Upper lobe of left lung (tissue), 6 donors: ENCODE measurements around the gene LRP2BP. TPM values are rescaled to one million over a fixed set of nuclear protein-coding genes. Genes with fewer than 3 reads are reported as not detected.

Source experiments
- ATAC-seq, 2 donors: fragments of 200-7000 bp; cut with Tn5 transposase; one replicate each; pipeline ENCODE4 v1.9.1; 2022; ENCODE audit warnings: mild to moderate bottlenecking in 2 of 2, moderate library complexity in 2 of 2; ENCODE audit not compliant: low FRiP score in 2 of 2
- DNase-seq, 2 donors: peaks; one replicate each; pipeline ENCODE4 v3.0.0-alpha.2; 2019 to 2020
- H3K27ac ChIP-seq, 4 donors: fragments of 200-600 bp; sonication (generic); one replicate each; pipeline ENCODE4 v1.5.1; 2016 to 2019
- H3K27me3 ChIP-seq, 4 donors: fragments of 200-600 bp; sonication (generic); one replicate each; pipeline ENCODE4 v1.5.1; 2017 to 2019
- H3K36me3 ChIP-seq, 4 donors: fragments of 200-600 bp; sonication (generic); one replicate each; pipeline ENCODE4 v1.5.1; 2016 to 2019
- H3K4me1 ChIP-seq, 4 donors: fragments of 200-600 bp; sonication (generic); one replicate each; pipeline ENCODE4 v1.5.1; 2018 to 2019
- H3K4me3 ChIP-seq, 4 donors: fragments of 200-600 bp; sonication (generic); one replicate each; pipeline ENCODE4 v1.5.1; 2017 to 2019; ENCODE audit warnings: mild to moderate bottlenecking in 2 of 4, moderate library complexity in 1 of 4
- H3K9me3 ChIP-seq, 4 donors: fragments of 200-600 bp; sonication (generic); one replicate each; pipeline ENCODE4 v1.5.1; 2018 to 2019
- EP300 ChIP-seq, 4 donors: sonication (generic); formaldehyde crosslinking; IDR thresholded peaks; one replicate each; pipeline ENCODE4 v1.5.1; 2017; ENCODE audit warnings: antibody characterized with exemption in 4 of 4, control low read depth in 2 of 4
- POLR2A ChIP-seq, 4 donors: fragments of 450-650 bp; IDR thresholded peaks; one replicate each; pipeline ENCODE4 v1.5.1; 2016 to 2017; ENCODE audit warnings: antibody characterized with exemption in 4 of 4, mild to moderate bottlenecking in 2 of 4
- POLR2AphosphoS5 ChIP-seq, 2 donors: sonication (generic); formaldehyde crosslinking; IDR thresholded peaks; one replicate each; pipeline ENCODE4 v1.5.1; 2017; ENCODE audit warnings: antibody characterized with exemption in 2 of 2
- WGBS, 2 donors: methylation state at CpG; one replicate each; pipeline ENCODE4 v1.1.5; 2017 to 2018; 5-methylcytosine and 5-hydroxymethylcytosine counted together
- total RNA-seq, 6 donors: library from RNA; depleted of rRNA in 4 of 6; stranded (reverse); fragments of >200 nt in 4 of 6; gene quantifications; one replicate each; pipeline versions ENCODE4 v1.1.0 to v1.2.1, GENCODE V29; 2016 to 2021
- TF ChIP-seq, protein P1 (sequence below), 6 experiments: fragments of 450-650 bp in 4 of 6; fragments of 200-600 bp in 2 of 6; sonication (generic) in 2 of 6; IDR thresholded peaks; one replicate each; pipeline ENCODE4 v1.5.1; 2016 to 2019; ENCODE audit warnings: antibody characterized with exemption in 6 of 6
- donor health status: DM: no; HTN: no; CAD: no; lungs with moderate emphysema.
- donor health status: DM: no; HTN: yes; CAD: no; lungs with severe emphysema.

LRP2BP gene
- total RNA-seq, 6 donors from 2014 or later = 0.40 to 4.7 (median 1.3) TPM

DNA sequence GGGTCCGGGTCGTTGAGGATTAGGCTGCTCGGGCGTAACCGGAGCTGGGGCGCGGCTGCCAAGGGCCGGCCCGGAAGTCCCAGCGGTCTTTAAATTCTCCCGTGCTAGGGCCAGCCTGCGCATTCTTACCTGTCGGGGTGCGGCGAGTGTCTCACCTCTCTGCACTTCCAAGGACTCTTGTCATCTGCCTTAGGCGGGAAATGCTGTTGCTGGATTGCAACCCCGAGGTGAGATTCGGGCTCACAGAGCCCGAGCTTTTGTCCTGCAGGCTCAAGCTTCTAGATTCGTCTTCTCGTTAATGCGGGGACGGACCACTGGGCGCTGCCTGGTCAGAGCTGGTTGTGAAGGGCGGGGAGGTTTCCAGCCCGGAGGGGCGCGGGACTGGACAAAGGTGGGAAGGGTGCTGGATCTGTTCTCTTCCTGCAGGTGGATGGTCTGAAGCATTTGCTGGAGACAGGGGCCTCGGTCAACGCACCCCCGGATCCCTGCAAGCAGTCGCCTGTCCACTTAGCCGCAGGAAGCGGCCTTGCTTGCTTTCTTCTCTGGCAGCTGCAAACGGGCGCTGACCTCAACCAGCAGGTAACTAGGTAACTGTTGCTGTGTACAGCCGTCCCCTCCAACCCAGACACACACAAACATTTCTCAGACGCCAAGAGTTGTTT is 1.1 kb upstream of the LRP2BP start, which contains the start of gene ANKRD37:
TSS of gene ANKRD37 (plus strand) at position 118 of the 662 bp plus-strand sequence. CDS start at position 201, 83 bp downstream.
- DNase-seq (peak; percentile 67 to 76), ATAC-seq (peak; percentile 0 to 63)
- peaks cover 12 to 27% (median 17%) of the 10 kb centered on the region in 4 donors for H3K4me1 ChIP-seq

DNA sequence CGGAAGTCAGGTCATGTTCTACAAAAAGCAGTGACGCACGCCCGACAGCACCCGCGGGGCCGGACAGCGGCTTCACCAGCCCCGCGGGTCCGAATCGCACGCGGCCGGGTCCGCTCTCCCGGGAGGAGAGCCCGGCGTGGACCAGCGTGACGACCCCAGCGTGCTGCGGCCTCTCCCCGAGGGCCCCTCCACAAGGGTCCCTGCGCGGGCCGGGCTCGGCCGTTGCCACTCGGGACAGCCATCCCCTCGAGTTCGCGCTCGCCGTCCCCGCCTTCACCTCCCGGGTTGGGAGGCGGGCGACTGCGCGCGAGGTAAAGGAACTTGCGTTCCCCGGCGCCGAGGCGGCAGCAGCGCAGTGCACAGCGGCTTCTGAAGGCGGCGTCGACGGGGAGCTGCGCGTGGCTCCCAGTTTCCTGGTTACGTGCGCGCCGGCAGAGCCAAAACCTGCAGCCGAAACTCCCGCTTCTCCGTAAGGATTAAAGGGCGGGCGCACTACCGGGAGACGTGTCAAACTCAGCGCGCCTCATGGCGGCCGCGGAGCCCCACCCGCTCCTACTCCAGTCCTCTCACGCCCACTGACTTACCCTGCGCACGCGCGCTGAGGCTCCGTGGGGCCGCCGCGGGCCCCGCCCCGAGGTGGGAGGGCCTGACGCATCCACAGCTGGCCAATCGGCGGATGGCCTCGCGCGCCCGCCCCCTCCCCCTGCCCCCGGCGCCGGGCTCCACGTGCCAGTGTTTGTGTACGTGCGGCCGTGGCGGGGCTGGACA is 416 bp upstream of the LRP2BP start:
- 1% methylated on average over 18 to 46 of the region's 98 CpGs for WGBS, 2 donors

More for the DNA sequence above, 1.1 kb upstream of the LRP2BP start, which contains the start of gene ANKRD37:
- Histone ChIP-seq H3K27ac (peak within 1 kb of the TSS; percentile 98 to 99 (median 98)), H3K9me3 (no peaks in the 10 kb centered on the region), H3K4me3 (peak within 1 kb of the TSS; percentile 72 to 93 (median 81)), H3K36me3 (peaks cover 0 to 14% (median 5%) of the 10 kb centered on the region in 4 donors), H3K27me3 (no peaks in the 10 kb centered on the region)
- TF ChIP-seq EP300 (IDR thresholded peaks at IDR 0.05) (no peak), POLR2A (IDR thresholded peaks at IDR 0.05) (peak in 3 of 4 donors; percentile 15 to 56 (median 27))
- TF ChIP-seq, protein P1, sequence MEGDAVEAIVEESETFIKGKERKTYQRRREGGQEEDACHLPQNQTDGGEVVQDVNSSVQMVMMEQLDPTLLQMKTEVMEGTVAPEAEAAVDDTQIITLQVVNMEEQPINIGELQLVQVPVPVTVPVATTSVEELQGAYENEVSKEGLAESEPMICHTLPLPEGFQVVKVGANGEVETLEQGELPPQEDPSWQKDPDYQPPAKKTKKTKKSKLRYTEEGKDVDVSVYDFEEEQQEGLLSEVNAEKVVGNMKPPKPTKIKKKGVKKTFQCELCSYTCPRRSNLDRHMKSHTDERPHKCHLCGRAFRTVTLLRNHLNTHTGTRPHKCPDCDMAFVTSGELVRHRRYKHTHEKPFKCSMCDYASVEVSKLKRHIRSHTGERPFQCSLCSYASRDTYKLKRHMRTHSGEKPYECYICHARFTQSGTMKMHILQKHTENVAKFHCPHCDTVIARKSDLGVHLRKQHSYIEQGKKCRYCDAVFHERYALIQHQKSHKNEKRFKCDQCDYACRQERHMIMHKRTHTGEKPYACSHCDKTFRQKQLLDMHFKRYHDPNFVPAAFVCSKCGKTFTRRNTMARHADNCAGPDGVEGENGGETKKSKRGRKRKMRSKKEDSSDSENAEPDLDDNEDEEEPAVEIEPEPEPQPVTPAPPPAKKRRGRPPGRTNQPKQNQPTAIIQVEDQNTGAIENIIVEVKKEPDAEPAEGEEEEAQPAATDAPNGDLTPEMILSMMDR (IDR thresholded peaks at IDR 0.05) = peak in 2 of 6 experiments; percentile 16 to 37
- WGBS, 2 donors = 9 to 48% methylated on average over 5 to 38 of the region's 38 CpGs

DNA sequence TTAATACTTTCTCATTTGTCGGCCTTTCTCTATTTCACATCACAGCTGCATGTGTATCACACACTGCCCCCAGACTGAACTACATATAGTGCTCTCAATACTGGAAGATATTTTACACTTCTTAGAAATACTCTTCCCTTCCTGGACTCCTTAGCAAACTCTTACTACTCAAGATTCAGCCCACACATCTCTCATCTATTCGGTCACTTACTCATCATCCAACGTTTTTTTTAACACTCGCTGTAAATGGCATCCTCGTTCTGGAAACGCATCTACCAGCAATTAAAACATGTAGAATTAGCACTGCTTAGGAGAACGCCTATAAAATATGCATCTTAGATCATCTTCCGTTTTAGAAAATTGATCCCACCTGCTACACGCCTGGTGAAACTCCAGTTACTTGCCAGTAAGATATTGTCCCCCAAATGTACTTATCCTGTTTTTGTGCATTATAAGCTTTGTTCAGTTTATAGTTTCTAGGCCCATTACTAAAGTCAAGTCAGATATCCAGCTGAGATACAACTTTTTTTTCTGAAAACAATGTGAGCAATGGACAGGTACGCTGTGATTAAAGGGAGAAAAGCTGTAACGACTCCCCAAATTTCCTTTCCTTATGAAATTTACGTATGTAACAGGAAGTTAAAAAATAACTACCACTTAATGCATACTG is 1.0 kb downstream of the LRP2BP start:
- WGBS, 2 donors = 59 to 61% methylated on average over 12 of the region's 12 CpGs
- H3K4me1 ChIP-seq = peaks cover 12 to 27% (median 17%) of the 10 kb centered on the region in 4 donors
- TF ChIP-seq, protein P1 (IDR thresholded peaks at IDR 0.05) = no peak
- TF ChIP-seq POLR2A (IDR thresholded peaks at IDR 0.05) = no peak
- H3K27me3 ChIP-seq = no peaks in the 10 kb centered on the region
- H3K27ac ChIP-seq = peak overlapping the region in 3 of 4 donors; percentile 98 to 99 (median 98)
- DNase-seq (no peak), ATAC-seq (no peak)
- peak overlapping the region; percentile 72 to 93 (median 81) for H3K4me3 ChIP-seq
- peaks cover 0 to 3% (median 0%) of the 10 kb centered on the region in 4 donors for H3K36me3 ChIP-seq
- H3K9me3 ChIP-seq = no peaks in the 10 kb centered on the region

More for the DNA sequence above, 416 bp upstream of the LRP2BP start:
- TF ChIP-seq, protein P1 (IDR thresholded peaks at IDR 0.05) = peak in 3 of 6 experiments; percentile 17 to 27 (median 26)
- TF ChIP-seq POLR2A (IDR thresholded peaks at IDR 0.05) (peak in 3 of 4 donors; percentile 69 to 89 (median 79)), POLR2AphosphoS5 (IDR thresholded peaks at IDR 0.05) (peak; percentile 57 to 81), EP300 (IDR thresholded peaks at IDR 0.05) (peak in 2 of 4 donors; percentile 2 to 45)
- H3K4me1 ChIP-seq = peaks cover 12 to 27% (median 17%) of the 10 kb centered on the region in 4 donors
- H3K27ac ChIP-seq = peak overlapping the region; percentile 98 to 99 (median 98)
- DNase-seq (peak; percentile 96 to 100), ATAC-seq (peak; percentile 98 to 99)
- peak overlapping the region; percentile 72 to 93 (median 81) for H3K4me3 ChIP-seq
- no peaks in the 10 kb centered on the region for H3K27me3 ChIP-seq
- H3K36me3 ChIP-seq = peaks cover 0 to 10% (median 3%) of the 10 kb centered on the region in 4 donors
- H3K9me3 ChIP-seq = no peaks in the 10 kb centered on the region

DNA sequence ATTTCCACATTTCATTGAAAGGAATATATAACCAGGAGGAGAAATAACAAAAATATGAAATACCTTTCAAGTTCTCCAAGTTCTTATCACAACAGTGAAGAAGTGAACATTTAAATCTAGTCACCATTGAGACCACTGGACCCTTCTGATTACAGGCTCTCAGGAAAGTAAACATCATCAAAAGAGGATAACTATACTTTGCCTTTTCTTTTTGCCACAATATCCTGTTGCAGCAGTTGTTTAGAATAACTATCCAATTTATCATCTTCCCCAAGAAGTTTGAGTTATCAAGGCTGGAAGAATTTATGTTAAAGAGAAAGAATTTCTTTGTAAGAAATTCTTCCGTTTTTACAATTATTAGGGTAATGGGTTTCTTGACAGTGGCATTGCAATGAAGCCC is 3.6 kb downstream of the LRP2BP start:
- no peak for TF ChIP-seq EP300 (IDR thresholded peaks at IDR 0.05)
- TF ChIP-seq POLR2A (IDR thresholded peaks at IDR 0.05) = no peak
- no peak for TF ChIP-seq POLR2AphosphoS5 (IDR thresholded peaks at IDR 0.05)
- TF ChIP-seq, protein P1 (IDR thresholded peaks at IDR 0.05) = no peak
- ATAC-seq (no peak), DNase-seq (no peak)
- Histone ChIP-seq H3K4me1 (peaks cover 2 to 14% (median 8%) of the 10 kb centered on the region in 4 donors), H3K27ac (no peak overlapping the region), H3K9me3 (no peaks in the 10 kb centered on the region), H3K4me3 (no peak overlapping the region), H3K27me3 (no peaks in the 10 kb centered on the region), H3K36me3 (no peaks in the 10 kb centered on the region)
- 79 to 83% methylated on average over 1 of the region's 1 CpG for WGBS, 2 donors
